ENCODE data around the gene ELK1. TPM values are rescaled to one million over a fixed set of nuclear protein-coding genes. Genes with fewer than 3 reads are reported as not detected.
"Not testable (repeated sequence)": the region's sequence is repeated elsewhere in the genome, so short reads cannot be mapped to it uniquely, and the experiment has no call there.

ELK1 gene
- total RNA-seq, 4 donors from 2014 or later: 14.9 to 18.2 (median 16.1) TPM

DNA sequence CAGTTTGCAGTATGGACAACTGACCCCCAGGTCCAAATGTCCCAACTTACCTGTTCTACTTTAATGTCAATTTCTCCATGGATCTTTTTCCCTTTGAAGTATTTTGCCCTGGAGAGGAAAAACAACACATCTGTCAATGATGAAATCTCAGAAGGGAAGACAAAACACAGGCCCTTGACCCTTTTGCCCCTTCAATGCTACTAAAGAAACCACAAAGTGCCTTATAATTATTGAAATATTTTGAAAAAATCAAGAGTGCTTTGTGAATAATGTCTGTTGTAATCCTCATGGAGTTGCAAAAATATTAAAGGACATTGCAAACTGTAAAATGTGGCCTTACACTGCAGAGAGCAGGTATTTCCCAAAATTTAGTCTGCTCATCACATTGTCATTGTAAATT, 43.3 kb downstream of the ELK1 start:
- DNase-seq: no peak
- Histone ChIP-seq H3K36me3 (no peaks in the 10 kb centered on the region), H3K9me3 (no peaks in the 10 kb centered on the region), H3K4me3 (no peak overlapping the region), H3K4me1 (no peaks in the 10 kb centered on the region), H3K27ac (no peak overlapping the region), H3K27me3 (no peaks in the 10 kb centered on the region)
- TF ChIP-seq POLR2A (IDR thresholded peaks at IDR 0.05) (no peak), CTCF (IDR thresholded peaks at IDR 0.05) (no peak)

GRCh38 chrX:47605024-47605423, 45.3 kb downstream of the ELK1 start:
- no peaks in the 10 kb centered on the region for H3K9me3 ChIP-seq
- H3K4me1 ChIP-seq: no peaks in the 10 kb centered on the region
- no peak overlapping the region for H3K4me3 ChIP-seq
- no peaks in the 10 kb centered on the region for H3K36me3 ChIP-seq
- H3K27me3 ChIP-seq: no peaks in the 10 kb centered on the region
- TF ChIP-seq CTCF (IDR thresholded peaks at IDR 0.05) (no peak), POLR2A (IDR thresholded peaks at IDR 0.05) (no peak)
- DNase-seq: peak in 1 of 3 donors; percentile 24
- H3K27ac ChIP-seq: no peak overlapping the region

- not testable (repeated sequence) for DNase-seq, H3K27me3 ChIP-seq, H3K4me1 ChIP-seq, H3K4me3 ChIP-seq, H3K27ac ChIP-seq, H3K9me3 ChIP-seq, H3K36me3 ChIP-seq
Measured at GRCh38 chrX:47603125-47603524, 47.2 kb downstream of the ELK1 start.

GRCh38 chrX:47597222-47597621, 53.1 kb downstream of the ELK1 start:
- Histone ChIP-seq H3K4me3 (no peak overlapping the region), H3K9me3 (no peaks in the 10 kb centered on the region), H3K4me1 (no peaks in the 10 kb centered on the region), H3K27ac (no peak overlapping the region), H3K27me3 (no peaks in the 10 kb centered on the region), H3K36me3 (no peaks in the 10 kb centered on the region)
- DNase-seq: no peak
- no peak for TF ChIP-seq CTCF (IDR thresholded peaks at IDR 0.05)
- TF ChIP-seq POLR2A (IDR thresholded peaks at IDR 0.05): no peak

DNA sequence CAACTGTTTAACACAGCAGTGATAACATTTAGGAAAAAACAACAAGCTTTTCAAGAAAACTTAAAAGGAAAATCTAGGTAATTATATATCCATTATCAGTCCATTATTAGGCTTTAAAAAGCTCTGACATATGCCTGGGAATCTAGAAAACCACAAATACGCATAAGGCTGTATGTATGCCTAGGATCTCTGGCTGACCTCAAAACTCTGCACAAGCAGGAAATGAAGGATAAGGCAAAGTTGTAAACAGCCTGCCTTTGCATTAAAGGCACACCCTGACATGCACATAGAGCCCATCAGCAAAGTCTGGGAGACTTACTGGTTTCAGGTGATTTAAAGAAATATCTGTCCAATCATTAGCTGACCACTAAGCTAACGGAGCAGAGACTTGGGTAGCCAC, 54.1 kb downstream of the ELK1 start:
- no peaks in the 10 kb centered on the region for H3K9me3 ChIP-seq
- no peaks in the 10 kb centered on the region for H3K27me3 ChIP-seq
- H3K36me3 ChIP-seq: no peaks in the 10 kb centered on the region
- no peak for TF ChIP-seq CTCF (IDR thresholded peaks at IDR 0.05)
- TF ChIP-seq POLR2A (IDR thresholded peaks at IDR 0.05): no peak
- H3K4me3 ChIP-seq: no peak overlapping the region
- no peaks in the 10 kb centered on the region for H3K4me1 ChIP-seq
- DNase-seq: no peak
- H3K27ac ChIP-seq: no peak overlapping the region

DNA sequence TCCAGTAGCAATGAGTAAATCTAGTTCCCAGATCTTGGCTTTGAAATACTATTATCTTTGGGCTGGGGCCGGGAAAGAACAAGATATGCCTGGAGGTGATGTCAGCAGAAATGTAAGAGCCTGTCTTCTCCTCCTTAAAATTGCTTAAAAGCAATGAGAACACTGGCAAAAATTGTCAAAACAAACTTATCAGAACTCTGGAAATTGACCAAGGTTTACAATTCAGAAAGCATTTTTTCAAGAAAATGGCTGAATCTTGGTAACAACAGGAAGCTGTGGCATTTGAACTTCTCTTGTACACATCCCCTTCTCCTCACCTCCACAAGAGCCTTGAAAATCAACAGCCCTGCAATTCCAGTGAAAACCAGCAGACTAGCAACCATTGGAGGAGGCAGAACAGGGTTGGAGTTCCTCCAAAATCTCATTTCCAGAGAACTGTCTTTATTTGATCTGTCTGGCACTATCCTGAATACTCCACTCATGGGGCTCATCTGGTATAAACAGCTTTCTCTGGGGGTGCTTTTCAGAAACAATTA, 54.6 kb downstream of the ELK1 start:
- Histone ChIP-seq H3K27me3 (no peaks in the 10 kb centered on the region), H3K36me3 (no peaks in the 10 kb centered on the region), H3K9me3 (no peaks in the 10 kb centered on the region), H3K4me3 (no peak overlapping the region), H3K4me1 (no peaks in the 10 kb centered on the region), H3K27ac (no peak overlapping the region)
- DNase-seq: no peak
- TF ChIP-seq POLR2A (IDR thresholded peaks at IDR 0.05): no peak
- no peak for TF ChIP-seq CTCF (IDR thresholded peaks at IDR 0.05)
